HG03060 (cell line): Measurements from ENCODE around the gene DSC1.

ENCODE experiments used
- ATAC-seq: cut with Tn5 transposase; IDR thresholded peaks from one replicate; pipeline ENCODE4 v1.9.1; 2021; ENCODE audit warnings: low read depth, moderate number of reproducible peaks; ENCODE audit not compliant: unreplicated experiment

Gene DSC1

DNA sequence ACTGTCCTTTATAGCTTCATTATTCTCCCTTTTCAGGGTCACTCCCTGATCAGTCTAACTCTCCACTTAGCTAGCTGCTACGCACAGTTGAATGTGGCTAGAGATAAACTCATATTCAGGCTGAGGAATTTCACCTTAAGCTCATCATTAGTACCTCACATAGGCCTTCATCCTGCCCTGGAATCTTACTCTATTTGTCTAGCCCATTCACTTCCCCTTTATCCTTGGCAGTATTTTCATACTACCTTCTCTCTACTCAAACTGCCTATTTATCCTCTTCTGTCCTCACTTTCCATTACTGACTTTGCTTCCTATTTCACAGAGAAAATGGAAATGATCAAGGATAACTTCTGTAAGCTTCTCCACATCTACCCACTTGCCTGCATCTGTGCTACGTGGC is 49.9 kb downstream of the DSC1 start:
- ATAC-seq = no peak

DNA sequence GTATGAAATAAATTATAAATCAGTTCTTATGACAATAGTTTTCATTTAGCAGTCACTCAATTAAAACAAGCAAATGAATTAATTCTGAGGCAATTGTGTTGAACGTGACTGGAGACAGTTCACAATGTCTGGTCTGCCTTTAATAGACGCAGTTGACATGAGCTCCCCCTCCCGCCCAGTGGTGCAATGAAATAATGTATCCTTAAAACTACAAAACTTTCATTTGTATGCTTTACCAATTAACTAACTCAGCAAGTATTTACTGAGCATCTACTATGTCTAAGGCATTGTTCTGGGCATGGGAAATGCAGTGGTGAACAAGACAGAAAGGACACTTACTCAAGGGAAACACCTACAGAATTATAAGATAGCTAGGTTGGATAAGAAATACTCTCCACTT is 56.9 kb downstream of the DSC1 start:
- no peak for ATAC-seq

DNA sequence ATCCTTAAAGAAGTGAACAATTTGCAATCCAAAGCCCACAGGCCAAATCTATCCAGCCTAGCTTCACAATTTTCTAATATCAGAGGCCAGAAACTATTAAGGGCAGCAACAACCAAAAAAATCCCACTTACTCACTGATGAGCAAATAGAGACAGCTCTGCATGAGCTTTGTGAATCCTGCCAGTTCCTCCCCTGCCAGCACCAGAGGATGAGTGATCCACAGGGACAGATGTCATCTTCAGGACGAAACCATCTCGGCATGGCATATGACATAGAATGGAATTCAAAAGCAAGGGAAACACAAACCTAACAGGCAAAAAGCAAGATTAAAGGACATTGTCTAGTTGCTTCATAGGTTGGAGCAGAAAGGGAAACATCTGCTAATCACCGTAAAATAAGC is 58.2 kb downstream of the DSC1 start:
- ATAC-seq = no peak

DNA sequence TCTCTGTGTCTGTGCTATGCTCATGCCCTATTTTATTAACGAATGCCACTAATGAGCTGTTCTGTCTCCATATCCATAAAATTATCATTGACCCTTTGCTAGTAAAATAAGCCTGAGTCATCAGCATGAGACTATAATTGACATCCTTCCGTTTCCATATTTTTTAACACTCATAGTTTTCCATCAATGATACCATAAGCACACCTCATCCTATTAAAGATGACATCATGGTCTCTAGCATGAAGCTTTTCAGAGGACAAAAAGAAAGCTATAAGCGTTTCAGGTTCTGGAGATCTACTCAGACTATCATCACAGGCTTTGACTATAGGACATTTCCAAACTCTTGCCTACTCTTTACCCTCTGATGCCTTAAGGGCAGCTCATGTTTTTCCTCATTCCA is 59.2 kb downstream of the DSC1 start:
- ATAC-seq = no peak

- ATAC-seq = no peak
Observed at GRCh38 chr18:31102941-31103340, 59.7 kb downstream of the DSC1 start.

- ATAC-seq = no peak
Observed at GRCh38 chr18:31102025-31102684, 60.5 kb downstream of the DSC1 start, which contains the start of gene DSC2. Gene DSC2, minus strand, starts transcription at chr18:31102421. Its CDS starts 450 bp downstream, at chr18:31101971.

DNA sequence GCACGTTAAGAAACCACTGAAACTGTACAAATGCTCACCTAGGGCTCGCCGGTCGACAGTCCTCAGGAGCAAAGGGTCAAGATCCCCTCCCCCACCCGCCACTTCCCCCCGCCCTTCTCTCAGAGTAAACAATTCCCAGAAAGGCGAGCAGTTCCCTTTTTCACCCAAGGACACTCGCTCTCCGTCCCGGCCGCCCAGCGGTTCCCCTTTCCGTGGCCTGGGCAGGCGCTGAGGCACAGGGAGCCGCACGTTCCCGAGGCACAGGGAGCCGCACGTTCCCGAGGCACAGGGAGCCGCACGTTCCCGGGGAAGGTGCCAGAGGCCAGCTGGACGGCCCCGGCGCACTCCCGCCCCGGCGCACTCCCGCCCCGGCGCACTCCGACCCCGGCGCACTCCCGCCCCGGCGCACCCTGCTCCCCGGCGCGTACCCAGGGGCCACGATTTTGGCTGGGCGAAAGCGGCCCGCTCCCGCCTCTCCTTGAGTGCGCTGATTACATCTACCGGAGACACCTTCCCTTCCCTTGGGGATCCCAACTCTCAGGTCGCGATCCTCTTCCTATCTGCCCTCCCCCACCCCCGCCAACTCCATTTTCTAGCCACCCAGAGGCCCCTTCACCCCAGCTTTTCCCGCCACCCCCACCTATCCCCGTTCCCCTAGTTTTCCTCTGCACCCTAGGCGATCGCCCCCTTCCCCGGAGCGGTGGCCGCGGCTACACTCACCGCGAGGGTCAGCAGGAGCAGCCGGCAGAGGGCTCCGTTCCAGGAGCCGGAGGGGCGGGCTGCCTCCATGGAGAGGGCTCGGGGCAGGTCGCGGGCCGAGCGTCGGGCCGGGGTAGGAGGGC is 61.3 kb downstream of the DSC1 start:
- ATAC-seq = no peak

- ATAC-seq = no peak
Observed at GRCh38 chr18:31100436-31101182, 62.0 kb downstream of the DSC1 start.

GRCh38 chr18:31099450-31100230 is 63.0 kb downstream of the DSC1 start:
- ATAC-seq = no peak

- ATAC-seq = no peak
Observed at GRCh38 chr18:31098878-31099277, 63.8 kb downstream of the DSC1 start.

GRCh38 chr18:31097666-31098065 is 65.0 kb downstream of the DSC1 start:
- ATAC-seq = no peak

GRCh38 chr18:31093880-31094279 is 68.8 kb downstream of the DSC1 start:
- ATAC-seq = no peak

- no peak for ATAC-seq
Observed at GRCh38 chr18:31093294-31093693, 69.4 kb downstream of the DSC1 start.

- no peak for ATAC-seq
Observed at GRCh38 chr18:31091350-31091749, 71.3 kb downstream of the DSC1 start.

DNA sequence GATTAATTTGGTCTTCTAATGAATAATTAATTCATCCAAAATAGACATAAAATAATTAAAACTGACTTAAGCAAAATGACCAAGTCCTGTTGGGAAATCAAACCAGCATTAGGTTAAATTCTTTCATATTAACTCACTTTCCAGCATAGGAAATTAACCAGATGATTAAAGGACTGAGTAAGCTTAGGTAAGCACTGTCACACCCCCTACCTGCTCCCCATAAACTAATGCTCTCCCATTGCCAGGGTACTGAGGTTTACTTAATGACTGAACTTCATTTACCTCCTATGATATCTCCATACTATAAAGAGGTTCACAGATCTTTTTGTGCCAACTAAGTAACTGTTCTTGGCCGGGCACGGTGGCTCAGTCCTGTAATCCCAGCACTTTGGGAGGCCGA is 74.1 kb downstream of the DSC1 start:
- ATAC-seq = no peak

GRCh38 chr18:31079973-31080372 is 82.7 kb downstream of the DSC1 start:
- no peak for ATAC-seq
